SKM-1 (cell line): ENCODE measurements around the gene HSF2BP.
"Not testable (repeated sequence)": the region's sequence is repeated elsewhere in the genome, so short reads cannot be mapped to it uniquely, and the experiment has no call there.

Source experiments
- DNase-seq: peaks from one replicate; lab custom pipeline; 2025; ENCODE audit not compliant: unreplicated experiment; lab: John Stamatoyannopoulos, UW

Gene HSF2BP

GRCh38 chr21:43652616-43653015 lies 6.7 kb downstream of the HSF2BP start:
- DNase-seq: no peak

- DNase-seq: not testable (repeated sequence)
Measured at GRCh38 chr21:43651926-43652325, 7.4 kb downstream of the HSF2BP start.

DNA sequence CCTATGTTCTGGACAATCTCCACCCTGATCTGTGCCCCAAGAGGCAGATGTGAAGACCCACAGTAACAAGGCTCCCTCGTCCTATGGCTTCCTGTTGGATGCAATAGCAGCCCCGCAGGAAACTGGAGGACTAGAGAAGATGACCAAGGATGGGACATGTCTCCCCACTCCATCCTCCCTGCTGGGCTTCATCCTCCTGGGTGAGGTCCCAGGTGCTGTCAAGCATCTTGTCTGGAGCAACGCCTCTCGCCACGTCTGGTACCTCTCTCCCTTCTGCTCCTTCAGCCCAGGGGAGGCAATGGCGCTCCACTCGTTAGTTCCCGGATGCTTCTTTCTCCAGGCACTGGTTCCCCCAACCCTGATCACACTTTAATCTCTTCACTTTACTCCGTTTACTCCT lies 11.1 kb downstream of the HSF2BP start:
- no peak for DNase-seq

- peak; percentile 88 for DNase-seq
Measured at GRCh38 chr21:43646550-43647260, 12.6 kb downstream of the HSF2BP start.

DNA sequence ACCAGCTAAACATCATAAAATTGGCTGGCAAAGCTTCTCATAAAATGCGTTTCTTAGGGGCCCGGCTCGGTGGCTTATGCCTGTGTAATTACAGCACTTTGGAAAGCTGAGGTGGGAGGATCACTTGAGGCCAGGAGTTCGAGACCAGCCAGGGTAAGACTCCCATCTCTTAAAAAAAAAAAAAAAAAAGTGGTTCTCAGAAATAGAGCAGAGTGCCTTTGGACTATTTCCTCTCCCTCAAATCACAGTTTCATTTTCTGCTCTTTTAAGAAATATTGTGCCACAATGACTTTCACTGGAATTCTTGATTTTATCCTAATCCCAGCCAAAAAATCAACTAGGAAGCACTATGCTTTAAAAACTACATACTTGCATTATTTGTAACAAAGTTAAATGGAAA lies 13.3 kb downstream of the HSF2BP start:
- DNase-seq: no peak

- DNase-seq: peak; percentile 81
Measured at GRCh38 chr21:43645136-43645891, 14.0 kb downstream of the HSF2BP start.

DNA sequence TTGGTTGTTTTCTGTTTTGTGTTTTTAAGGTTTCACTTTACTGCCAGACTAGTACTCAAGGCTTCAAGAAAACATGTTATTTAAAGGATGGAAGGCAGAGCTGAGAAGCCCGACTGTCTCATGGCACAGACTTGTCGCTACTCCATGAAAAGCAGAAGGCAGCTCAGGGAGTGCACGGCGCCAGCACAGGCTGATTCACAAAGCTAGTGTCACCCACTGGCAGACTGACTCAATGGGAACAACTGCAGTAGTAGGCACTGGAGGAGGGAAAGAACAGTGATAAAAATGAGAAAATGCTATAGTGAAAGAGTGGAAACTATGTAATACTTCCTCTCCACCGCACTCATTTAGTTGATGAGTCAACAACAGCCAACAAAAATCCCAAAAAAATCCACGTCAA lies 14.7 kb downstream of the HSF2BP start:
- DNase-seq: no peak

DNA sequence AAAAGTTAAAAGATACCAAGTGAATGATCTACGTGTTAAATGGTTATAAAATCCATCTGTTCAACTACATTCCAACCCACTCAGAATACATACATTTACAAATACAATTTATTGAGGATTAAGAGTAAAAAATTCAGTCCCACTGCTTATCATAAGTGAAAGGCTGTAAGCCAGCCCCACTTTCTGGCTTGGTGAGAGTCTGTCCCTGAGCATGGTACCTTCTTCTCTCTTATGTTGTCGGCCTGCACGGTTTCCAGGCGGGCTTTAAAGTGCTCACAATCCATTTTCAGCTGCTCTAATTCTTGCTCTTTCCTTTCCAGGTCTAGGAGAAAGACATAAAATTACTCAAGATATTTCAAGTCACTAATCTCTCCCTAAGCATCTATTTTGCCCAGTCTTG lies 15.2 kb downstream of the HSF2BP start:
- no peak for DNase-seq

GRCh38 chr21:43643193-43643592 lies 16.1 kb downstream of the HSF2BP start:
- DNase-seq: no peak

- no peak for DNase-seq
Measured at GRCh38 chr21:43640400-43640799, 18.9 kb downstream of the HSF2BP start.

DNA sequence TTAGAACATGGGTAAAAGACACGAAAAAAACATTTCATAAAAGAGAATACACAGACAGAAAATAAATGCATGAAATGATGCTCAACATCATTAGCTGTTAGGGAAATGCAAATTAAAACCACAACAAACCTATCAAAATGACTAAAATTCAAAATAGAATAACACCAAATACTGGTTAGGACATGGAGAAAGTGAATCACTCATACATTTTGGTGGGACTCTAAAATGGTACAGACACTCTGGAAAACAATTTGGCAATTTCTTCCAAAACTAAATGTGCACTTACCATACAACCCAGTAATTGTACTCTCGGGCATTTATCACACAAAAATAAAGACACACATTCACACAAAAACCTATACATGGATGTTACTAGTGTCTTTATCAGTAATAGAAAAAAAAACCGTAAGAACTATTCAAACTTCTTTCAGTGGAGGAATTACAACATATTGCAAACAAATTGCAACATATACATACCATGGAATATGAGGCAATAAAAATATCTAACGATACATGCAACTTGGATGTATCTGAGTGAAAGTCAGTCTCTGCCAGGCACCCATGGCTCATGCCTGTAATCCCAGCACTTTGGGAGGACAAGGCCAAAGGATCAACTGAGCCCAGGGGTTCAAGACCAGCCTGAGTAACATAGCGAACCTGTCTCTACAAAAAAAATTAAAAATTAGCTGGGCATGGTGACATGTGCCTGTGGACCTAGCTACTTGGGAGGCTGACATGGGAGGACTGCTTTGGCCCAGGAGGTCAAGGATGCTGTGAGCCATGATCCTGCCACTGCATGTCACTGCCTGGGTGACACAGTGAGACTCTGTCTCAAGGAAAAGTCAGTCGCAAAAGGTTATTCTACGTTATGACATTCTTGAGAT lies 19.6 kb downstream of the HSF2BP start:
- no peak for DNase-seq

- no peak for DNase-seq
Measured at GRCh38 chr21:43637530-43638158, 21.6 kb downstream of the HSF2BP start.

GRCh38 chr21:43635436-43635835 lies 23.9 kb downstream of the HSF2BP start:
- DNase-seq: no peak

DNA sequence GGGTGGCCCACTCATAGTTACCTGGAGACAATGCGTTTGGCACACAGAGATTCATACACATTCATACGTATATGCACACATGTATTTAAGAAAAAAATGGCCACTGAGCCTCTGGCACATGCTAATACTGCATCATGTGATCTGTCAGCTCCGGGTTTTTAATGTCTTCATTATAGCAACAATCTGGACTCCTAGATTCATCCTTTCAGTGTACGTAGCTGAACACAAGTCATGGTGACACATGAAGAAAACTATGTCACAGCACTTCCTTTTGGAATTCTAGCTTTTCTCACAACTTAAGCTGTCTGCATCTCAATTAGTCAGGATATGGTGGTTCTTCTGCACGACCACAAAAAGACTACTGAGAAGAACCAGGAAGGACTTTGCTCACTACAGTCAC lies 24.7 kb downstream of the HSF2BP start:
- no peak for DNase-seq

- no peak for DNase-seq
Measured at GRCh38 chr21:43632373-43632905, 26.8 kb downstream of the HSF2BP start.

DNA sequence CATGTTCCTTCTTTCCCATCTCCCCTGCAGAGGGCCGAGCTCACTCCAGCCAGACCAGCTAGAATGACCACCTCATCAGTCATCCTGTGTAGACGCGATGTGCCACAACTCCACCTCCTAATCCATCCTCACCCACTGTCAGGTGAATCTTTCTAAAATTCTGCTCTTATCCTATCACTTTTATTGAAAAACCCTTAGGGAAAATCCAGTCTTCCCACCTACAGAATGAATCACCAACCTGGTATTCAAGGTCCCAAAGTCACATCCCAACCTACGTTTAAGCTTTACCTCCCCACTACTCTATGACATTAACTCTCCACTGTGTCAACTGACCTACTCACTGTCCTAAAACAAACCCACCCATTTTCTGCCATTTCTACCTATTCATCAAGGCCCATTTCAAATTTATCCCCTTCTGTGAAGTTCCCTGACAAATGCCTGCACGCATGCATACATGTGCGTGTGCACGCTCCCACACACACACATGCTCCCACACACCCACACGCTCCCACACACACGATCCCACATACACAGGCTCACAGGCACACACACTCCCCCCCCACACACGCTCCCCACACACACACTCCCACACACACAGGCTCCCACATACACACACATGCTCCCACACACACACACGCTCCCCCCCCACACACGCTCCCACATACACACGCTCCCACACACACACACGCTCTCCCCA lies 27.7 kb downstream of the HSF2BP start:
- DNase-seq: no peak

- no peak for DNase-seq
Measured at GRCh38 chr21:43627527-43627926, 31.8 kb downstream of the HSF2BP start.

- no peak for DNase-seq
Measured at GRCh38 chr21:43626390-43626789, 32.9 kb downstream of the HSF2BP start.

GRCh38 chr21:43624339-43624738 lies 34.9 kb downstream of the HSF2BP start:
- no peak for DNase-seq

GRCh38 chr21:43623588-43623987 lies 35.7 kb downstream of the HSF2BP start:
- no peak for DNase-seq
